GM18907 (cell line): Measurements from ENCODE around the gene NRARP.
A peak's percentile ranks its signal among the peaks of the same experiment; 100 is the strongest.
"Not testable (repeated sequence)": the region's sequence is repeated elsewhere in the genome, so short reads cannot be mapped to it uniquely, and the experiment has no call there.

Experiments used
- ATAC-seq: cut with Tn5 transposase; IDR thresholded peaks from one replicate; pipeline ENCODE4 v1.9.1; 2021; ENCODE audit warnings: mild to moderate bottlenecking, moderate library complexity; ENCODE audit not compliant: unreplicated experiment

NRARP gene

GRCh38 chr9:137266162-137266527 is 35.9 kb downstream of the NRARP start:
- no peak for ATAC-seq

GRCh38 chr9:137265496-137266161 is 36.4 kb downstream of the NRARP start:
- no peak for ATAC-seq

GRCh38 chr9:137264067-137264466 is 38.0 kb downstream of the NRARP start:
- ATAC-seq, result no peak

GRCh38 chr9:137263506-137263905 is 38.6 kb downstream of the NRARP start:
- ATAC-seq, result no peak

GRCh38 chr9:137262909-137263285 is 39.2 kb downstream of the NRARP start:
- ATAC-seq, result no peak

- ATAC-seq, result not testable (repeated sequence)
Observed at GRCh38 chr9:137262173-137262908, 39.7 kb downstream of the NRARP start.

GRCh38 chr9:137256856-137257255 is 45.2 kb downstream of the NRARP start:
- no peak for ATAC-seq

GRCh38 chr9:137256362-137256761 is 45.7 kb downstream of the NRARP start:
- ATAC-seq, result no peak

GRCh38 chr9:137255448-137256114 is 46.5 kb downstream of the NRARP start:
- peak; percentile 32 for ATAC-seq

GRCh38 chr9:137254624-137255447 is 47.2 kb downstream of the NRARP start, which contains the start of gene NELFB:
Gene NELFB (plus strand): TSS chr9:137255327.
- ATAC-seq, result peak; percentile 74

GRCh38 chr9:137253717-137254623 is 48.1 kb downstream of the NRARP start:
- no peak for ATAC-seq

GRCh38 chr9:137252555-137253506 is 49.2 kb downstream of the NRARP start:
- ATAC-seq, result no peak

GRCh38 chr9:137251490-137252268 is 50.4 kb downstream of the NRARP start:
- no peak for ATAC-seq

- no peak for ATAC-seq
Observed at GRCh38 chr9:137251194-137251461, 50.9 kb downstream of the NRARP start, which contains the start of gene STPG3. Gene STPG3 (plus strand): TSS chr9:137251286. CDS start chr9:137251287, 1 bp downstream.

- no peak for ATAC-seq
Observed at GRCh38 chr9:137250329-137251193, 51.5 kb downstream of the NRARP start.
